Stimulated activated CD4-positive, alpha-beta T cell treated with anti-CD3 and anti-CD28 coated beads, Interleukin-4, amount 100 ng/mL, for 4 hours (primary cell): ENCODE measurements around the gene FGFR4.

Source experiments
- DNase-seq, 2 experiments: peaks; one replicate each; pipeline ENCODE4 v3.0.0-alpha.2; 2020

Gene FGFR4

DNA sequence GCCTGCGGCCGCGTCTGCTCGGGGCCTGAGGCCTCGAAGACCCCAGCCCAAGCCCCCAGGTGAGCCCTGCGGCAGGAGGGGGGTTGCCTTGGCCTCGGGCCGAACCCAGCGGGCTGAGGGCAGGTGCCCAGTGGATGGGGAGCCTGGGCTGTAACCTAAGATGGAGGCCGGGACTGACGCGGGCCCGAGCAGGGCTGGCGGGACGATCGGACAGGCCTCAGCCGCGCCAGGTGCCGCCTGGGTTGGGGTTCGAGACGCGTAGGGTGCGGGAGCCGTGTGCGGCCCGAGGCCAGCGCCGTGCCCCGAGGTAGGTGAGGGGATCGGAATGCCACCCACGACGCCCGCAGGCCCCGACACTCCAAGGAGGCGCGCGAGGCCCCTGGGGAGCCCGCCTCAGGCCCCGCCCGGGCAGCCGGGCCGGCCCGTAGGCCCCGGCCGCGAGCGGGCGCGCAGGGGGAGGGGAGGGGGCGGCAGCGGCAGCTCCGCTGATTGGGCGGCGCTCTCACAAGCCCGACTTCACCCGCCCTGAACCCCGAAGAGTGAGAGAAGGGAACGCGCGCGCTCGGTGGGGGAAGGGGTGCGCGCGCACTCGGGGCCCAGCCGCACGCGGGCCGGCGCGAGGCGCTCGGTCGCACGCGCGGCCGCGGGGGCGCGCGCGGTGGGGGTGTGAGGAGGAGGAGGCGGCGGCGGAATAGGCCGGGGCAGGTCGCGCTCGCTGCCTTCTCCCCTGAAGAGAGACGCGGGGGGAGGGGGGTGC lies 46.6 kb downstream of the FGFR4 start, which contains the start of gene NSD1:
Gene NSD1, plus strand, starts transcription at position 678 of the 757 bp plus-strand sequence. CDS start 1,331 bp downstream, outside the sequence.
- DNase-seq = peak; percentile 90 to 92

DNA sequence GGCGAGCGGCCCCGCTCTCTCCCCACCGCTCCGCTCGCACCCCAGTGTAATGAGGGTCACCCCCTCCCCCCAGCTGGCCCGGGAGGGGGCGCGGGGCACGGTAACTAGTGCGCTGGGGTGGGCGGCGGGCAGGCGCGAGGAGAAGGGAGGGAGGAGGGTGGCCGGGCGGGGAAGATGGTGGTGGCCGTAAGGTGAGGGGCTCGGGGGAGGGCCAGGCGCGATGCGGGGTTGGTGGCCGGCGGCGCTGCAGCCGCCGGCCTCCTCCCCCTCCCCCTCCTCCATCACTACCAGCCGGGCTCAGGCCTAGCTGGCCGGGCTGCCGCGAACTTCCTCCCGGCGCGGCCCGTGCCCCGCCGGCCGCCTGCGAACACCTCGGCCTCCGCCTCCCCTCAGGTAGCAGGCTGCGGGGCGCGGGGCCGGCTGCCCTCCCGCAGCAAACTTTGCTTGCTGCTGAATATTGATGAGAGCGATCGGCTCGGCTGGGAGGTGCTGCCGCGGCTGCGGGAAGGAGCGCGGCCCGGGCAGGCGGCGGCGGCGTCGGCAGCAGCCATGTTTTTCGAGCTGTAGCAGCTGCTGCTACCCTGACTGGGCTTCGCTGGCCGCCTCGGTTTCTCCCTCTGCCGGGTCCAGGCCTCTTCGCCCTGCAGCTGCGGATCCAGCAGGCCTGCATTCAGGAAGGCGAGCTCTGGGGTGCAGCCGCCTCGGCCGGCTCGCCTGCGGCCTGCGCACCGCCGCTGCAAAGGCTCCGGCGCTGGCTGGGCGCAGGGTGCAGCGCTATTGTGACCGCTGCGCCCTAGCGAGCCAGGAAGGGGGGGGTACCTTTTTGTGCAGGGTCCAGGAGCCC lies 47.4 kb downstream of the FGFR4 start:
- DNase-seq = peak; percentile 29 to 43

DNA sequence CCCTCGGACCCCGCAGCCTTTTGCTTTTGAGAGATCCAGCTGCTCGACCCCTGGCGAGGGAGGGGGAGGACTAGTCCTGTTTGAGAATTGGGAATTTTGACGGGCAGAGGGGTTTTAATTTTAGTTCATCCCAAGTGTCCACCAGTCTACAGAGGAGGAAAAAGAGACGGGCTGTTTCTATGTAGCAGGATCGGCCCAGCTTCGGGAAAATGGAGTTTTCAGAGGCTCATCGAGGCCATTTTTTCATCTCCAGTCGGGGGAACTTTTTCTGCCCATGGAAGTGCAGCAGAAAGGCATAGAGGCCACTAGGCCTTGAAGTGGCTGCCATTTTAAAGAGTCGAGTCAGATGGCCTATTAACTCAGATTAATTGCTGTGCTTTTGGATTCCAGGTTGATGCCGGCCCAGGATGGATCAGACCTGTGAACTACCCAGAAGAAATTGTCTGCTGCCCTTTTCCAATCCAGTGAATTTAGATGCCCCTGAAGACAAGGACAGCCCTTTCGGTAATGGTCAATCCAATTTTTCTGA lies 48.0 kb downstream of the FGFR4 start:
- DNase-seq = no peak

DNA sequence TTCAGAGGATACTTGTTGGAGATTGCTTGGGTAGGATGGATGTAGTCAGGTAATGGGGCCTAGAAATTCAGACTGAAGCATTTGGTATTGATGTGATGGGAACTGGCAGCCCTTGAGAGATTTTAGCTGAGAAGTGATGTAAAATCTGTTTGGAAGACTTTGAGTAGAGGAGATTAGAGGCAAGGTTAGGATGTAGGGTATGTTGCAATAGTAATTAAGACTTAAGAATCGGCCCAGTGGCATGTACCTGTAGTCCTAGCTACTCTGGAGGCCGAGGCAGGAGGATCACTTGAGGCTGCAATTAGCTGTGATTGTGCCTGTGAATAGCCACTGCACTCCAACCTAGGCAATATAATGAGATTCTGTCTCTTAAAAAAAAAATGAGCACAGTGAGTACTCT lies 53.6 kb downstream of the FGFR4 start:
- no peak for DNase-seq

DNA sequence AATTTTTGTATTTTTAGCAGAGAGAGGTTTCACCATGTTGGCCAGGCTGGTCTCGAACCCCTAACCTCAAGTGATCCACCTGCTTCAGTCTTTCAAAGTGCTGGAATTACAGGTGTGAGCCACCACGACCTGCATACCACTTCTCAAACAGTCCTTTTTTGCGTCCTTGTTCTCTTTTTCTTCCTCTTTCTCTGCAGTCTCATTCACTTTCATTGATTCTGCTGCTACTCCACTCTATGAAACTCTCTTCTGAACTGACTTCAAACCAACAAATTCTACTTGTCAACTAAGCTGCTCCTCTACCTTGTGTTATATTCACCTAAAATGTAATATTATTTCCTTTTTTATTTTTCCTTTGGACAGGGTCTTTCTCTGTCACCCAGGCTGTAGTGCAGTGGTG lies 54.8 kb downstream of the FGFR4 start:
- DNase-seq = no peak

DNA sequence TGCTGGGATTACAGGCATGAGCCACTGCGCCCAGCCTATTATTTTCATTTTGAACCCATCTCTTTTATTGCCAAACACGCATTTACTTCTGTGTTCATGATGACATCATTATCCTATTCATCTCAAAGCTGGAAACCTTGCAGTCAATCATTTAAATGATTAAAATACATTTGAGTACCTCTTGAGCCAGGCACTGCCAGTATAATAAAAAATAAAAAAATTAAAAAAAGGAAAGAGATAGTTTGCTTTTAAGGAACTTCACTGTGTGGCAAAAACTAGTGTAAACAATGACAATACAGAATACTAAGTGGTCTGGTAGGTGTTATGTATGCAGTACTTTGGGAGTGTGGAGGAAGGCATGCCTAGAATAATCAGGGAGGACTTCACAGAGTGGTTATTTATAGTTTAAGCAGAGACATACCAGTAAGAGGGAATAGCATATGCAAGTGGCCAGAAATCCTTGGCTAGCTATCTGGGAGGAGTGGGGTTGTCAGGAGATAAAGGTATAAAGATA lies 55.4 kb downstream of the FGFR4 start:
- no peak for DNase-seq

DNA sequence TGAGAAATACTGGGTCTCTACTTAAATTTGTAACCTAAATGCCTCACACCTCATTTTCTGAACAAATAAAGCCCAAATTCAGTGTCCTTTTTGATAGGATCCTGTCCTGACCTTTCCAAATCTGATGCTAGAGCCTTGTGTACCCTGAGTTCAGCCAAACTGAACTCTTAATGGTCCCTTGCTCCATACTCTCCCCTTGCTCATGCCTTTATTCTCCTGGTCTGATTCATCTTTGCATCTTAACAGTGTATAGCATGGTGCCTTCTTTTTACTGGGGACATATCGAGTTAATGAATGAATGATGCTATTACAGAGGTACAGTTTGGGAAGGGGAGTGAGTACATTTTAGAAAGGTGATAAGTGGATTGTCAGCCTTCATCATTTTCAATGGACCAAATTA lies 56.1 kb downstream of the FGFR4 start:
- DNase-seq = no peak

DNA sequence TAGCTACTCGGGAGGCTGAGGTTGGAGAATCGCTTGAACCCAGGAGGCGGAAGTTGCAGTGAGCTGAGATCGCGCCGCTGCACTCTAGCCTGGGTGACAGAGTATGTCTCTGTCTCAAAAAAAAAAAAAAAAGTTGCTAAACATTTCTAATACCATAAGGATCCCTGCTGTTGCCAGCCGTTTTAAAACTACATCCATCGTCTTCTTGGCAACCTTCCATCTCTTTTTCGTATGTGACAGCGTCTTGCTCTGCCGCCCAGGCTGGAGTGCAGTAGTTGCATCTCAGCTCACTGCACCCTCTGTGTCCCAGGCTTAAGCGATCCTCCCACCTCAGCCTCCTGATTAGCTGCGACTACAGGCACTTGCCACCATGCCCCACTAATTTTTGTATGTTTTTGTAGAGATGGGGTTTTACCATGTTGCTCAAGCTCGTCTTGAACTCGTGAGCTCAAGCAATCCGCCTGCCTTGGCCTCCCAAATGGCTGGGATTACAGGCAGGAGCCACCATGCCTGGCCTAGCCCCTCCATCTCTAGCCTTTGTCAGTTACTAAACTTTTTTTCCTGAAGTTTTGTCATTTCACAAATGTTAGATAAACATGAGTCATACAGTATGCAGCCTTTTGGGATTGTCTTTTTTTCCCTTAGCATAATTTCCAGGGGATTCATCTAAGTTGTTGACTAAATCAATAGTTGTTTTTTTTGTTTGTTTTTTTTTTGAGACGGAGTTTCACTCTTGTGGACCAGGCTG lies 60.4 kb downstream of the FGFR4 start:
- DNase-seq = no peak
